ENCODE results near the gene GRM3. TPM values are rescaled to one million over a fixed set of nuclear protein-coding genes. Genes with fewer than 3 reads are reported as not detected.

Gene GRM3
- total and polyA plus RNA-seq, 2 of the 8 experiments (the other 6 are each of a cell fraction or from before 2014, with no cell fraction given) = 3.1 to 4.2 TPM

- H3K4me2 ChIP-seq (ENCODE audit: insufficient read depth in 1 of 2, low read depth in 2 of 2, low read length in 2 of 2) = no peak overlapping the region
- H4K8ac ChIP-seq (ENCODE audit: extremely low read depth, insufficient read depth, low read length) = no peak overlapping the region
These were observed 134.6 kb downstream of the GRM3 start for GRCh38 chr7:86778271-86778670.

More at GRCh38 chr7:86778271-86778670, 134.6 kb downstream of the GRM3 start:
- Histone ChIP-seq H3K4me3 (ENCODE audit: extremely low read depth in 1 of 4, insufficient read depth in 2 of 4, low read depth in 3 of 4, low read length in 4 of 4) (no peak overlapping the region), H3K9ac (replicated peaks in 1 of 4; ENCODE audit: extremely low read depth in 1 of 4, low read depth in 3 of 4, low read length in 3 of 4) (no peak overlapping the region), H3K27ac (ENCODE audit: low read depth, low read length) (no peak overlapping the region), H3K14ac (ENCODE audit: insufficient read length) (no peak overlapping the region), H3K9me3 (ENCODE audit: insufficient read depth in 2 of 2, low read depth in 1 of 2, low read length in 1 of 2) (no peaks in the 10 kb centered on the region), H3K4me1 (replicated peaks in 1 of 4; ENCODE audit: control insufficient read depth in 3 of 4, insufficient read depth in 4 of 4, low read length in 3 of 4) (no peaks in the 10 kb centered on the region), H4K5ac (ENCODE audit: insufficient read length, low read depth, low read length) (no peak overlapping the region), H3K4ac (replicated peaks; ENCODE audit: insufficient read length, low read depth, low read length) (no peak overlapping the region), H2AFZ (ENCODE audit: low read length) (no peak overlapping the region), H2BK5ac (ENCODE audit: low read depth, low read length) (no peak overlapping the region), H2BK120ac (replicated peaks; ENCODE audit: low read depth, low read length) (no peak overlapping the region), H2BK15ac (ENCODE audit: low read length) (no peak overlapping the region), H2AK5ac (ENCODE audit: low read depth, low read length) (no peak overlapping the region), H3K18ac (ENCODE audit: extremely low read depth, low read length) (no peak overlapping the region), H4K91ac (replicated peaks; ENCODE audit: insufficient read length, low read length) (no peak overlapping the region), H3K27me3 (replicated peaks in 1 of 4; ENCODE audit: control insufficient read depth in 3 of 4, extremely low read depth in 1 of 4, insufficient read depth in 3 of 4, low read length in 3 of 4) (no peaks in the 10 kb centered on the region), H3K23me2 (ENCODE audit: low read depth, low read length) (no peaks in the 10 kb centered on the region), H3K23ac (ENCODE audit: insufficient read length) (no peak overlapping the region), H2BK20ac (ENCODE audit: low read length) (no peak overlapping the region), H3K36me3 (ENCODE audit: control insufficient read depth in 2 of 4, insufficient read depth in 4 of 4, low read length in 3 of 4) (no peaks in the 10 kb centered on the region), H2BK12ac (ENCODE audit: low read depth, low read length) (no peak overlapping the region), H4K20me1 (replicated peaks in 1 of 2; ENCODE audit: control insufficient read depth in 1 of 2, insufficient read depth in 2 of 2, low read length in 2 of 2) (no peaks in the 10 kb centered on the region), H3K79me1 (ENCODE audit: low read depth, low read length) (no peaks in the 10 kb centered on the region), H3K56ac (replicated peaks; ENCODE audit: insufficient read length, low read depth, low read length) (no peak overlapping the region), H3K79me2 (ENCODE audit: control insufficient read depth in 1 of 2, insufficient read depth in 2 of 2, low read length in 2 of 2) (no peaks in the 10 kb centered on the region)
- no peak for FAIRE-seq
- no peak for DNase-seq (ENCODE audit: low read depth in 1 of 2, low spot score in 2 of 2)
- ChIA-PET POLR2A (ENCODE audit: partially characterized antibody) (no interaction called here), CTCF (ENCODE audit: partially characterized antibody) (interaction anchor here (0.8 kb wide), 1 partner anchor 37 kb away, joined by 4 read pairs; no protein-coding TSS in a partner anchor)
- TF ChIP-seq ATF2 (IDR thresholded peaks at IDR 0.05; ENCODE audit: low read length) = no peak

Data from H1 (cell line).